ENCODE measurements around the gene LRP1-AS. TPM values are rescaled to one million over a fixed set of nuclear protein-coding genes. Genes with fewer than 3 reads are reported as not detected.

LRP1-AS gene
- total RNA-seq, 1 donor from 2014 or later: not detected

DNA sequence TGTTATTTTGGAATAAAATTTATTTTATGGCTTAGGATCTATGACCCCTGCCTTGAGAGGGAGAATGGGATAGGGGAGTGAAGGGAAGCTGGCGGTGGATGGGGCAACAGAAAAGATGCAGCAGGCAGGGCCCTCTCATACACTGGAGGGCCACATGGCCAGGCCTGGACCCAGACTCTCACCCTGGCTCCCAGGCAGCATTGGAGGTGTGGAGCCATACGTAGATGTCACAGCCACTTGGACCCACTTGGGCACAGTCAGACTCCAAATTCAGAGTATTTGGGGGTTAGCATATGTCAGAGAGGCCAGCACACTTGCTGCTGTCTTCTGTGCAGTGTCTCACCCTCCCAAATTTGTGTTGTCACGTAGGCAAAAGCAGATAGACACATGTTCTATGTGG lies 52.0 kb downstream of the LRP1-AS start:
- H3K27ac ChIP-seq (replicated peaks): no peak overlapping the region
- H3K9me3 ChIP-seq (replicated peaks): no peaks in the 10 kb centered on the region
- H3K36me3 ChIP-seq: peaks cover 89% of the 10 kb centered on the region
- H3K27me3 ChIP-seq (ENCODE audit: low read depth): no peaks in the 10 kb centered on the region
- H3K4me3 ChIP-seq: no peak overlapping the region
- intact Hi-C loops (cut with micrococcal nuclease): no loop called here
- TF ChIP-seq, protein P1, sequence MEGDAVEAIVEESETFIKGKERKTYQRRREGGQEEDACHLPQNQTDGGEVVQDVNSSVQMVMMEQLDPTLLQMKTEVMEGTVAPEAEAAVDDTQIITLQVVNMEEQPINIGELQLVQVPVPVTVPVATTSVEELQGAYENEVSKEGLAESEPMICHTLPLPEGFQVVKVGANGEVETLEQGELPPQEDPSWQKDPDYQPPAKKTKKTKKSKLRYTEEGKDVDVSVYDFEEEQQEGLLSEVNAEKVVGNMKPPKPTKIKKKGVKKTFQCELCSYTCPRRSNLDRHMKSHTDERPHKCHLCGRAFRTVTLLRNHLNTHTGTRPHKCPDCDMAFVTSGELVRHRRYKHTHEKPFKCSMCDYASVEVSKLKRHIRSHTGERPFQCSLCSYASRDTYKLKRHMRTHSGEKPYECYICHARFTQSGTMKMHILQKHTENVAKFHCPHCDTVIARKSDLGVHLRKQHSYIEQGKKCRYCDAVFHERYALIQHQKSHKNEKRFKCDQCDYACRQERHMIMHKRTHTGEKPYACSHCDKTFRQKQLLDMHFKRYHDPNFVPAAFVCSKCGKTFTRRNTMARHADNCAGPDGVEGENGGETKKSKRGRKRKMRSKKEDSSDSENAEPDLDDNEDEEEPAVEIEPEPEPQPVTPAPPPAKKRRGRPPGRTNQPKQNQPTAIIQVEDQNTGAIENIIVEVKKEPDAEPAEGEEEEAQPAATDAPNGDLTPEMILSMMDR (IDR thresholded peaks at IDR 0.05; ENCODE audit: borderline replicate concordance): no peak
- DNase-seq: no peak
- peaks cover 50% of the 10 kb centered on the region for H3K4me1 ChIP-seq

Small RNA genes within 50 kb of the gene (microRNA-seq; reads per million reads assigned to microRNA genes)
- gene MIR1228: 1.2 reads per million

Other genes starting within 250 kb of the LRP1-AS start
- not detected for gene SDR9C7, start 213.2 kb downstream of the LRP1-AS start, total RNA-seq
- 0.19 TPM for gene RDH16, start 190.0 kb downstream of the LRP1-AS start, total RNA-seq
- 2.7 TPM for gene ZBTB39, start 141.1 kb downstream of the LRP1-AS start, total RNA-seq
- not detected for gene TAC3, start 131.1 kb downstream of the LRP1-AS start, total RNA-seq
- gene MYO1A, start 97.5 kb downstream of the LRP1-AS start, total RNA-seq: not detected
- gene NEMP1, start 68.8 kb downstream of the LRP1-AS start, total RNA-seq: 3.3 TPM
- gene NAB2, start 58.5 kb downstream of the LRP1-AS start, total RNA-seq: 10.1 TPM
- 46.2 TPM for gene STAT6, start 36.3 kb downstream of the LRP1-AS start, total RNA-seq
- 61.0 TPM for gene LRP1, start 19.1 kb downstream of the LRP1-AS start, total RNA-seq
- 0.44 TPM for gene NXPH4, start 69.2 kb upstream of the LRP1-AS start, total RNA-seq
- gene SHMT2, start 82.1 kb upstream of the LRP1-AS start, total RNA-seq: 22.9 TPM
- 0.69 TPM for gene STAC3, start 103.6 kb upstream of the LRP1-AS start, total RNA-seq